Spleen (tissue), 11 donors: ENCODE results near the gene NOTCH2. TPM values are rescaled to one million over a fixed set of nuclear protein-coding genes. Genes with fewer than 3 reads are reported as not detected.

Source experiments
- DNase-seq: peaks from one replicate; pipeline ENCODE4 v3.0.0-alpha.2; 2020
- H3K27ac ChIP-seq, 8 donors: fragments of 200-600 bp; sonication (generic) in 7 of 8; 1 replicate in 4 of 8; 2 replicates in 4 of 8; pipeline versions ENCODE4 v1.5.0 to v1.8.0; 2016 to 2021; ENCODE audit warnings: inconsistent platforms in 4 of 8, mild to moderate bottlenecking in 4 of 8, moderate library complexity in 1 of 8
- H3K27me3 ChIP-seq, 7 donors: fragments of 200-600 bp; sonication (generic) in 6 of 7; replicated peaks in 1 of 7; 1 replicate in 4 of 7; 2 replicates in 3 of 7; pipeline versions ENCODE4 v1.5.0 to v1.8.0; 2016 to 2021; ENCODE audit warnings: inconsistent platforms in 3 of 7, mild to moderate bottlenecking in 1 of 7
- H3K36me3 ChIP-seq, 6 donors: fragments of 200-600 bp; sonication (generic) in 5 of 6; 1 replicate in 4 of 6; 2 replicates in 2 of 6; pipeline versions ENCODE4 v1.5.0 to v1.8.0; 2016 to 2021; ENCODE audit warnings: inconsistent platforms in 2 of 6
- H3K4me1 ChIP-seq, 6 donors: fragments of 200-600 bp; sonication (generic) in 5 of 6; 1 replicate in 3 of 6; 2 replicates in 3 of 6; pipeline versions ENCODE4 v1.5.0 to v1.8.0; 2016 to 2021; ENCODE audit warnings: inconsistent platforms in 3 of 6
- H3K4me3 ChIP-seq, 8 donors: fragments of 200-600 bp; sonication (generic) in 7 of 8; 1 replicate in 4 of 8; 2 replicates in 4 of 8; pipeline versions ENCODE4 v1.5.0 to v1.8.0; 2016 to 2021; ENCODE audit warnings: inconsistent platforms in 4 of 8, mild to moderate bottlenecking in 4 of 8, moderate library complexity in 2 of 8
- H3K9me3 ChIP-seq, 8 donors: fragments of 200-600 bp; sonication (generic) in 7 of 8; 1 replicate in 4 of 8; 2 replicates in 4 of 8; pipeline versions ENCODE4 v1.5.0 to v1.8.0; 2016 to 2021; ENCODE audit warnings: inconsistent platforms in 4 of 8
- POLR2A ChIP-seq, 3 donors: fragments of 450-650 bp; IDR thresholded peaks; one replicate each; pipeline ENCODE4 v1.5.1; 2017; ENCODE audit warnings: antibody characterized with exemption in 3 of 3, mild to moderate bottlenecking in 1 of 3
- POLR2AphosphoS5 ChIP-seq, 3 donors: sonication (generic); formaldehyde crosslinking; IDR thresholded peaks; one replicate each; pipeline ENCODE4 v1.5.1; 2017; ENCODE audit warnings: antibody characterized with exemption in 3 of 3
- WGBS, 5 donors: extraction: QIAGEN DNeasy Blood & Tissue Kit in 3 of 5; methylation state at CpG; one replicate each; pipeline versions ENCODE4 v1.1.5 to v1.1.7; 2013 to 2018; 5-methylcytosine and 5-hydroxymethylcytosine counted together
- intact Hi-C: fragments of 100-400 bp; cut with DNase I; formaldehyde crosslinking; loops from one replicate; pipeline ENCODE4 v1.15.0; 2023; ENCODE audit warnings: low total_unique reads
- polyA plus RNA-seq, 3 donors: library from polyadenylated mRNA; stranded (reverse); fragments of 200-250 nt; gene quantifications; one replicate each; pipeline ENCODE4 v1.2.1, GENCODE V29; 2013
- total RNA-seq, 7 donors: library from RNA; depleted of rRNA in 3 of 7; stranded (reverse); fragments of >200 nt in 3 of 7; fragmentation: NEBNext Ultra II Directional in 4 of 7; extraction: Animal tissue kit (Norgen Biotek cat#: 25700) in 4 of 7; gene quantifications; one replicate each; pipeline versions ENCODE4 v1.1.0 to v1.2.1, GENCODE V29; 2016 to 2021
- TF ChIP-seq, protein P1 (sequence below), 11 experiments: fragments of 200-600 bp in 7 of 11; fragments of 450-650 bp in 4 of 11; sonication (generic) in 4 of 11; IDR thresholded peaks in 8 of 11; conservative IDR thresholded peaks in 3 of 11; 1 replicate in 7 of 11; 2 replicates in 4 of 11; pipeline versions ENCODE4 v1.4.0 to v1.8.0; 2016 to 2021; ENCODE audit warnings: antibody characterized with exemption in 11 of 11, inconsistent platforms in 4 of 11, mild to moderate bottlenecking in 1 of 11
- donor health status: healthy with polysubstance abuse.
- donor health status: DM: no; HTN: no; CAD: no; lungs with moderate emphysema.
- donor health status: DM: no; HTN: no; CAD: no.
- donor health status: Bipolar disorder and iron deficiency.
- donor health status: healthy.
- donor health status: DM: no; HTN: no; CAD: no.
- donor health status: DM: yes; HTN: yes; CAD: no.

Gene NOTCH2
- total and polyA plus RNA-seq, 10 donors, result 11.3 to 230 (median 138) TPM

DNA sequence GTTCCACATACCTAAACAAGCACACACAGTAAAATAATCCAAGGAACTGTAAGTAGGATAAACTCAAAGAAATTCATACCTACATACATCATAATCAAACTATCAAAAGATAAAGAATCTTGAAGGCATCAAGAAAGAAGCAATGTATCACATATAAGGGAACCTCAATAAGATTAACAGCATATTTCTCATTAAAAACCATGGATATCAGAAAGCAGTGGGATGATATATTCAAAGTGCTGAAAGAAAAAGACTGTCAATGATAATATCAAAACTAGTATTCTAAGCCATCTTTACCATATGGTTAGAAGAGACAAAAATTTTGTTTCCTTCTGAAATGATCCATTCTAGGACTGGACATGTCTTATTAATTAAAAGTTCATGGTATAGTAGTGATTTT is 136.1 kb downstream of the NOTCH2 start:
- H3K27me3 ChIP-seq, result no peaks in the 10 kb centered on the region

GRCh38 chr1:119929643-119930315 is 139.7 kb downstream of the NOTCH2 start:
- peaks cover 17 to 100% (median 76%) of the 10 kb centered on the region in 6 donors for H3K36me3 ChIP-seq
- intact Hi-C loops, result no loop called here
- WGBS, 5 donors, result 93 to 97% (median 96%) methylated on average over 1 of the region's 1 CpG

More for the DNA sequence above, 136.1 kb downstream of the NOTCH2 start:
- intact Hi-C loops, result no loop called here
- TF ChIP-seq POLR2AphosphoS5 (IDR thresholded peaks at IDR 0.05) (no peak), POLR2A (IDR thresholded peaks at IDR 0.05) (no peak)
- TF ChIP-seq, protein P1, sequence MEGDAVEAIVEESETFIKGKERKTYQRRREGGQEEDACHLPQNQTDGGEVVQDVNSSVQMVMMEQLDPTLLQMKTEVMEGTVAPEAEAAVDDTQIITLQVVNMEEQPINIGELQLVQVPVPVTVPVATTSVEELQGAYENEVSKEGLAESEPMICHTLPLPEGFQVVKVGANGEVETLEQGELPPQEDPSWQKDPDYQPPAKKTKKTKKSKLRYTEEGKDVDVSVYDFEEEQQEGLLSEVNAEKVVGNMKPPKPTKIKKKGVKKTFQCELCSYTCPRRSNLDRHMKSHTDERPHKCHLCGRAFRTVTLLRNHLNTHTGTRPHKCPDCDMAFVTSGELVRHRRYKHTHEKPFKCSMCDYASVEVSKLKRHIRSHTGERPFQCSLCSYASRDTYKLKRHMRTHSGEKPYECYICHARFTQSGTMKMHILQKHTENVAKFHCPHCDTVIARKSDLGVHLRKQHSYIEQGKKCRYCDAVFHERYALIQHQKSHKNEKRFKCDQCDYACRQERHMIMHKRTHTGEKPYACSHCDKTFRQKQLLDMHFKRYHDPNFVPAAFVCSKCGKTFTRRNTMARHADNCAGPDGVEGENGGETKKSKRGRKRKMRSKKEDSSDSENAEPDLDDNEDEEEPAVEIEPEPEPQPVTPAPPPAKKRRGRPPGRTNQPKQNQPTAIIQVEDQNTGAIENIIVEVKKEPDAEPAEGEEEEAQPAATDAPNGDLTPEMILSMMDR (IDR thresholded peaks at IDR 0.05 in 8 of 11, conservative IDR thresholded peaks at IDR 0.05 in 3 of 11), result no peak
- no peak for DNase-seq
- Histone ChIP-seq H3K36me3 (peaks cover 17 to 100% (median 75%) of the 10 kb centered on the region in 6 donors), H3K9me3 (peaks cover 8 to 21% (median 17%) of the 10 kb centered on the region in 8 donors), H3K4me1 (no peaks in the 10 kb centered on the region), H3K27ac (no peak overlapping the region), H3K4me3 (no peak overlapping the region)

GRCh38 chr1:119926553-119926952 is 142.9 kb downstream of the NOTCH2 start:
- intact Hi-C loops, result no loop called here
- Histone ChIP-seq H3K9me3 (no peaks in the 10 kb centered on the region), H3K4me1 (no peaks in the 10 kb centered on the region), H3K27ac (no peak overlapping the region), H3K36me3 (peaks cover 18 to 100% (median 85%) of the 10 kb centered on the region in 6 donors), H3K4me3 (no peak overlapping the region), H3K27me3 (no peaks in the 10 kb centered on the region)
- WGBS, 5 donors, result 95 to 97% (median 96%) methylated on average over 3 of the region's 3 CpGs
- no peak for TF ChIP-seq POLR2AphosphoS5 (IDR thresholded peaks at IDR 0.05)
- TF ChIP-seq, protein P1 (IDR thresholded peaks at IDR 0.05 in 8 of 11, conservative IDR thresholded peaks at IDR 0.05 in 3 of 11), result no peak
- TF ChIP-seq POLR2A (IDR thresholded peaks at IDR 0.05), result no peak
- no peak for DNase-seq

More at GRCh38 chr1:119929643-119930315, 139.7 kb downstream of the NOTCH2 start:
- no peak for DNase-seq
- Histone ChIP-seq H3K9me3 (peaks cover 8 to 21% (median 17%) of the 10 kb centered on the region in 8 donors), H3K27ac (no peak overlapping the region), H3K27me3 (no peaks in the 10 kb centered on the region), H3K4me3 (no peak overlapping the region), H3K4me1 (no peaks in the 10 kb centered on the region)
- TF ChIP-seq, protein P1 (IDR thresholded peaks at IDR 0.05 in 8 of 11, conservative IDR thresholded peaks at IDR 0.05 in 3 of 11), result no peak
- no peak for TF ChIP-seq POLR2AphosphoS5 (IDR thresholded peaks at IDR 0.05)
- TF ChIP-seq POLR2A (IDR thresholded peaks at IDR 0.05), result no peak

DNA sequence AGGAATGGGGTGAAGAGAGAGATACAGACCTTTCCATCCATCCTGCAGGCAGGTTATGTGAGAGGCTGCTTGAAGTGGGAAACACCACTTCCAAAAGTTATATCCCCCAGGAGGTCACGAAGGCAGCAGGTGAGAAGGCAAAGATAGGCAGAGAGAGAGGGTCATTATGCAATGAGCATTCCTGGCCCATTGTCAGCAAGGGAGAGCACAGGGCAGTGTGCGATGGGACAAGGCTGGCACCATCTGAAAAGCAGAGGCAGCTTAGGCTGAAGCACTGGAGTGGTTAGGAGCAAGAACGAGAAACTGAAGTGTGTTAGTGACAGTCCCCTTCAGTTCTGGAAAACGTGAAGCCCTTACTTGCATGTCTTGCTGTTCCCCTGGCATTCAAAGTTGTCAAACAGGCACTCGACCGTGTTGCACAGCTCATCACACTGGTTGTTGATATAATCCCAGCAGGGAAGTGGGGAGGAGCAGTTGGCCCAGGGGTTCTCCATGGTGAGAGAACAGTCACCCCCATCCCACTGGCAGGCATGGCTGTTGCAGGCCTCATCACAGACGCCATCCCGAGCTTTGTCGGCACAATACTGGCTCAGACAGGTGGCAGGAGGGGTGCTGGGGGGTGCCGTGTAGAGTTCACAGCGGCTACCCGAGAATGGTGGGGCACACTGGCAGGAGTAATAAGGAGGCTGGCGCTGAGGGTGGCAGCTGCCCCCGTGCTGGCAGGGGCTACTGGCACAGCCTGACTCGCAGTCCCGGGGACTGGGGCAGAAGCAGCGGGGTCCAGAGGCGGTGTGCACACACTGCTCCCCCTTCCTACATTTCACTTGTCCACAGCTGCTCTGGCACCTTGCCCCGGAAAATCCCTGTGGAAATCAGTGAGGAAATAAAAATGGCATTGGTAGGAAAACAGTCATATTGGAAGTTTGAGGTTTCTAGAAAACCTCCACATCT is 144.2 kb downstream of the NOTCH2 start:
- Histone ChIP-seq H3K9me3 (no peaks in the 10 kb centered on the region), H3K27me3 (no peaks in the 10 kb centered on the region), H3K27ac (no peak overlapping the region), H3K36me3 (peaks cover 18 to 100% (median 96%) of the 10 kb centered on the region in 6 donors), H3K4me3 (no peak overlapping the region), H3K4me1 (no peaks in the 10 kb centered on the region)
- intact Hi-C loops, result no loop called here
- TF ChIP-seq, protein P1 (IDR thresholded peaks at IDR 0.05 in 8 of 11, conservative IDR thresholded peaks at IDR 0.05 in 3 of 11), result no peak
- no peak for TF ChIP-seq POLR2A (IDR thresholded peaks at IDR 0.05)
- peak in 2 of 3 donors; percentile 36 to 52 for TF ChIP-seq POLR2AphosphoS5 (IDR thresholded peaks at IDR 0.05)
- no peak for DNase-seq
- whole genome bisulfite sequencing, 5 donors, result 87 to 95% (median 92%) methylated on average over 19 of the region's 19 CpGs
